ENCODE results near the gene SUPT3H. TPM values are rescaled to one million over a fixed set of nuclear protein-coding genes. Genes with fewer than 3 reads are reported as not detected.
A peak's percentile ranks its signal among the peaks of the same experiment; 100 is the strongest.
"Not testable (repeated sequence)": the region's sequence is repeated elsewhere in the genome, so short reads cannot be mapped to it uniquely, and the experiment has no call there.

Gene SUPT3H
- total RNA-seq, 2 experiments from 2014 or later = 8.7 to 9.0 TPM

GRCh38 chr6:45044086-45044485 lies 333.6 kb downstream of the SUPT3H start:
- DNase-seq = no peak
- no peak overlapping the region for H3K4me3 Mint-ChIP-seq
- CTCF ChIA-PET = interaction anchor here (0.6 to 1.0 kb wide), 3 partner anchors 10 to 368 kb away, joined by 3 to 4 read pairs (median 3); no protein-coding TSS in a partner anchor
- H3K9me3 Mint-ChIP-seq = peaks cover 8% of the 10 kb centered on the region
- POLR2A ChIA-PET = no interaction called here
- H3K27ac Mint-ChIP-seq = no peak overlapping the region
- H3K4me1 Mint-ChIP-seq = peaks cover 11% of the 10 kb centered on the region
- H3K27me3 Mint-ChIP-seq = no peaks in the 10 kb centered on the region
- peaks cover 5% of the 10 kb centered on the region for H3K36me3 Mint-ChIP-seq (ENCODE audit: low read depth)

- POLR2A ChIA-PET; H3K36me3 Mint-ChIP-seq (ENCODE audit: low read depth); H3K27me3 Mint-ChIP-seq; H3K4me3 Mint-ChIP-seq; DNase-seq; H3K9me3 Mint-ChIP-seq; H3K4me1 Mint-ChIP-seq; H3K27ac Mint-ChIP-seq; CTCF ChIA-PET: not testable (repeated sequence)
Observed at GRCh38 chr6:45042673-45043072, 335.1 kb downstream of the SUPT3H start.

GRCh38 chr6:45038226-45038625 lies 339.5 kb downstream of the SUPT3H start:
- H3K27ac Mint-ChIP-seq = no peak overlapping the region
- no peaks in the 10 kb centered on the region for H3K27me3 Mint-ChIP-seq
- no peaks in the 10 kb centered on the region for H3K36me3 Mint-ChIP-seq (ENCODE audit: low read depth)
- ChIA-PET POLR2A (no interaction called here), CTCF (no interaction called here)
- DNase-seq = no peak
- H3K9me3 Mint-ChIP-seq = no peaks in the 10 kb centered on the region
- no peaks in the 10 kb centered on the region for H3K4me1 Mint-ChIP-seq
- H3K4me3 Mint-ChIP-seq = no peak overlapping the region

GRCh38 chr6:45036103-45036502 lies 341.6 kb downstream of the SUPT3H start:
- Mint-ChIP-seq H3K4me3 (no peak overlapping the region), H3K36me3 (ENCODE audit: low read depth) (no peaks in the 10 kb centered on the region), H3K27me3 (no peaks in the 10 kb centered on the region), H3K4me1 (no peaks in the 10 kb centered on the region), H3K9me3 (no peaks in the 10 kb centered on the region), H3K27ac (no peak overlapping the region)
- POLR2A ChIA-PET = no interaction called here
- DNase-seq = no peak
- CTCF ChIA-PET = interaction anchor here (0.7 to 1.5 kb wide), 3 partner anchors 9 to 14 kb away, joined by 3 to 6 read pairs (median 4); no protein-coding TSS in a partner anchor

GRCh38 chr6:45032426-45032825 lies 345.3 kb downstream of the SUPT3H start:
- no peak for DNase-seq
- POLR2A ChIA-PET = no interaction called here
- H3K27me3 Mint-ChIP-seq = no peaks in the 10 kb centered on the region
- H3K9me3 Mint-ChIP-seq = peaks cover 5% of the 10 kb centered on the region
- H3K36me3 Mint-ChIP-seq (ENCODE audit: low read depth) = peaks cover 6% of the 10 kb centered on the region
- no peak overlapping the region for H3K27ac Mint-ChIP-seq
- no peak overlapping the region for H3K4me3 Mint-ChIP-seq
- CTCF ChIA-PET = interaction anchor here (1.5 kb wide), 1 partner anchor 39 kb away, joined by 3 read pairs; no protein-coding TSS in a partner anchor
- no peaks in the 10 kb centered on the region for H3K4me1 Mint-ChIP-seq

- H3K9me3 Mint-ChIP-seq = peaks cover 9% of the 10 kb centered on the region
- peaks cover 4% of the 10 kb centered on the region for H3K4me1 Mint-ChIP-seq
- no peak overlapping the region for H3K27ac Mint-ChIP-seq
- no peaks in the 10 kb centered on the region for H3K27me3 Mint-ChIP-seq
- no peak for DNase-seq
- ChIA-PET CTCF (interaction anchor here (0.7 to 1.5 kb wide), 2 partner anchors 10 to 38 kb away, joined by 3 read pairs; no protein-coding TSS in a partner anchor), POLR2A (no interaction called here)
- H3K36me3 Mint-ChIP-seq (ENCODE audit: low read depth) = peaks cover 8% of the 10 kb centered on the region
- no peak overlapping the region for H3K4me3 Mint-ChIP-seq
Observed at GRCh38 chr6:45031601-45032000, 346.1 kb downstream of the SUPT3H start.

GRCh38 chr6:45027126-45027525 lies 350.6 kb downstream of the SUPT3H start:
- Mint-ChIP-seq H3K27ac (no peak overlapping the region), H3K4me1 (peaks cover 11% of the 10 kb centered on the region), H3K36me3 (ENCODE audit: low read depth) (peaks cover 21% of the 10 kb centered on the region), H3K27me3 (no peaks in the 10 kb centered on the region), H3K4me3 (no peak overlapping the region), H3K9me3 (peaks cover 29% of the 10 kb centered on the region)
- POLR2A ChIA-PET = no interaction called here
- CTCF ChIA-PET = interaction anchor here (1.7 to 2.1 kb wide), 2 partner anchors 9 to 14 kb away, joined by 4 to 6 read pairs; no protein-coding TSS in a partner anchor
- no peak for DNase-seq

- Mint-ChIP-seq H3K4me3 (no peak overlapping the region), H3K36me3 (ENCODE audit: low read depth) (peaks cover 21% of the 10 kb centered on the region), H3K9me3 (peaks cover 29% of the 10 kb centered on the region), H3K27me3 (no peaks in the 10 kb centered on the region), H3K4me1 (peaks cover 21% of the 10 kb centered on the region), H3K27ac (no peak overlapping the region)
- ChIA-PET CTCF (interaction anchor here (0.8 to 2.1 kb wide), 2 partner anchors 11 to 15 kb away, joined by 3 to 4 read pairs; no protein-coding TSS in a partner anchor), POLR2A (no interaction called here)
- DNase-seq = no peak
Observed at GRCh38 chr6:45026003-45026516, 351.7 kb downstream of the SUPT3H start.

GRCh38 chr6:45024610-45025009 lies 353.1 kb downstream of the SUPT3H start:
- Mint-ChIP-seq H3K4me3 (no peak overlapping the region), H3K9me3 (peaks cover 29% of the 10 kb centered on the region), H3K27me3 (no peaks in the 10 kb centered on the region), H3K4me1 (peaks cover 26% of the 10 kb centered on the region), H3K36me3 (ENCODE audit: low read depth) (peaks cover 21% of the 10 kb centered on the region), H3K27ac (no peak overlapping the region)
- DNase-seq = no peak
- ChIA-PET CTCF (no interaction called here), POLR2A (no interaction called here)

GRCh38 chr6:45021676-45022075 lies 356.1 kb downstream of the SUPT3H start:
- Mint-ChIP-seq H3K27ac (peak overlapping the region; percentile 25), H3K4me3 (no peak overlapping the region), H3K9me3 (peaks cover 24% of the 10 kb centered on the region), H3K27me3 (no peaks in the 10 kb centered on the region), H3K36me3 (ENCODE audit: low read depth) (peaks cover 17% of the 10 kb centered on the region), H3K4me1 (peaks cover 22% of the 10 kb centered on the region)
- DNase-seq = peak; percentile 21
- POLR2A ChIA-PET = no interaction called here
- CTCF ChIA-PET = interaction anchor here (0.6 kb wide), 1 partner anchor 20 kb away, joined by 3 read pairs; no protein-coding TSS in a partner anchor

GRCh38 chr6:45012687-45013086 lies 365.0 kb downstream of the SUPT3H start:
- peaks cover 28% of the 10 kb centered on the region for H3K36me3 Mint-ChIP-seq (ENCODE audit: low read depth)
- no peak overlapping the region for H3K4me3 Mint-ChIP-seq
- H3K9me3 Mint-ChIP-seq = peaks cover 38% of the 10 kb centered on the region
- CTCF ChIA-PET = interaction anchor here (0.7 to 0.8 kb wide), 2 partner anchors 58 to 79 kb away, joined by 3 read pairs; no protein-coding TSS in a partner anchor
- POLR2A ChIA-PET = no interaction called here
- no peak overlapping the region for H3K27ac Mint-ChIP-seq
- H3K27me3 Mint-ChIP-seq = no peaks in the 10 kb centered on the region
- peaks cover 11% of the 10 kb centered on the region for H3K4me1 Mint-ChIP-seq
- no peak for DNase-seq

GRCh38 chr6:45009576-45009975 lies 368.2 kb downstream of the SUPT3H start:
- CTCF ChIA-PET = no interaction called here
- H3K4me3 Mint-ChIP-seq = no peak overlapping the region

GRCh38 chr6:45006893-45007292 lies 370.8 kb downstream of the SUPT3H start:
- ChIA-PET CTCF (no interaction called here), POLR2A (no interaction called here)
- Mint-ChIP-seq H3K4me1 (peaks cover 28% of the 10 kb centered on the region), H3K36me3 (ENCODE audit: low read depth) (peaks cover 26% of the 10 kb centered on the region), H3K27me3 (no peaks in the 10 kb centered on the region), H3K9me3 (peaks cover 35% of the 10 kb centered on the region), H3K27ac (no peak overlapping the region), H3K4me3 (no peak overlapping the region)
- no peak for DNase-seq

More at GRCh38 chr6:45009576-45009975, 368.2 kb downstream of the SUPT3H start:
- POLR2A ChIA-PET = no interaction called here
- no peak for DNase-seq
- no peaks in the 10 kb centered on the region for H3K27me3 Mint-ChIP-seq
- peaks cover 32% of the 10 kb centered on the region for H3K36me3 Mint-ChIP-seq (ENCODE audit: low read depth)
- H3K9me3 Mint-ChIP-seq = peaks cover 43% of the 10 kb centered on the region
- no peak overlapping the region for H3K27ac Mint-ChIP-seq
- peaks cover 15% of the 10 kb centered on the region for H3K4me1 Mint-ChIP-seq

GRCh38 chr6:45003961-45004360 lies 373.8 kb downstream of the SUPT3H start:
- H3K27me3 Mint-ChIP-seq = no peaks in the 10 kb centered on the region
- no peak overlapping the region for H3K27ac Mint-ChIP-seq
- ChIA-PET CTCF (no interaction called here), POLR2A (no interaction called here)
- H3K4me3 Mint-ChIP-seq = no peak overlapping the region
- H3K9me3 Mint-ChIP-seq = peaks cover 14% of the 10 kb centered on the region
- peaks cover 13% of the 10 kb centered on the region for H3K36me3 Mint-ChIP-seq (ENCODE audit: low read depth)
- DNase-seq = no peak
- H3K4me1 Mint-ChIP-seq = peaks cover 36% of the 10 kb centered on the region
